HG02610 (cell line): ENCODE data around the gene STAP1.
A peak's percentile ranks its signal among the peaks of the same experiment; 100 is the strongest.
"Not testable (repeated sequence)": the region's sequence is repeated elsewhere in the genome, so short reads cannot be mapped to it uniquely, and the experiment has no call there.

Experiments used
- ATAC-seq: cut with Tn5 transposase; IDR thresholded peaks from one replicate; pipeline ENCODE4 v1.9.1; 2021; ENCODE audit warnings: mild to moderate bottlenecking, moderate library complexity; ENCODE audit not compliant: unreplicated experiment

The STAP1 gene

DNA sequence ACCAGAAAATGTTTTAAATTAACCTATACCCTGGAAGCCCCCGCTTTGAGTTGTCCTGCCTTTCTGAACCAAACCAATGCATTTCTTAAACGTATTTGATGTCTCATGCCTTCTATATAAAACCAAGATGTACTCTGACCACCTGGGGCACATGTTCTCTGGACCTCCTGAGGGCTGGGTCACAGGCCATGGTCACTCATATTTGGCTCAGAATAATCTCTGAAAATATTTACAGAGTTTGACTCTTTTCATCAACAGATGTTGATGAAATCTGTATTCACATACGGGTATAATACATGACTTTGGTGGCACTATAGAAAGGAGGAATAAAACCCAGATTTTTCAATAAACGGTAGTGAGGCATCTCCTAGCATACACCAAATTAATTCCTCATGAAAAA lies 55.7 kb downstream of the STAP1 start:
- no peak for ATAC-seq

DNA sequence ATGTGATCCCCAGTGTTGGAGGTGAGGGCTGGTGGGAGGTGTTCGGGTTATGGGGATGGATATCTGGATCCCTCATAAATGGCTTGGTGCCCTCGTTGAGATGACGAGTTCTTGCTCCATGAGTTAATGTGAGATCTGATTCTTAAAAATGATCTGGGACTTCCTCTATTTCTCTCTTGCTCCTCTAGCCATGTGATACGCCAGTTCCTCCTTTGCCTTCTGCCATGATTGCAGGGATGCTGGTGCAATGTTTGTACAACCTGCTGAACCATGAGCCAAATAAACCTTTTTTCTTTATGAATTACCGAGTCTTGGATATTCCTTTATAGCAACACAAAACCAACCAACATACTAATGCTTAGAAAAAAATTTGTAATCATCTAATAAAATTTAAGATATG lies 56.6 kb downstream of the STAP1 start:
- ATAC-seq = no peak

DNA sequence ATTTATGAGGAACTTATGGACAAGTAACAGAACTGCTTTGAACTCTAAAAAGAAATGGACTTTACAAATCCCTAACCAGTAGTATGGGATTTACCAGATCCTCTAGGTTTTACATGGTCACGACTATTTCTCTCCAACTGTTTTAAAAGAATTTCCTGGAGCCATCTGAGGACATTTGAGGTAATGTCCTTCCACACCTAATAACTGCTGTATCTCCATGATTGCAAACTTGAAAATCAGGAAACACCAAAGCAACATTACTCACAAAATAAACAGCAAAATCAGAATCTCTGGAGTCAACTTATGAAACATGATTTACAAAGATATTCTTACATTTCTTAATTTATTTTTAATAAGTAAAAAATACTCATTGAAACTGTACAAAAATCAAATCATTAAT lies 58.0 kb downstream of the STAP1 start:
- no peak for ATAC-seq

DNA sequence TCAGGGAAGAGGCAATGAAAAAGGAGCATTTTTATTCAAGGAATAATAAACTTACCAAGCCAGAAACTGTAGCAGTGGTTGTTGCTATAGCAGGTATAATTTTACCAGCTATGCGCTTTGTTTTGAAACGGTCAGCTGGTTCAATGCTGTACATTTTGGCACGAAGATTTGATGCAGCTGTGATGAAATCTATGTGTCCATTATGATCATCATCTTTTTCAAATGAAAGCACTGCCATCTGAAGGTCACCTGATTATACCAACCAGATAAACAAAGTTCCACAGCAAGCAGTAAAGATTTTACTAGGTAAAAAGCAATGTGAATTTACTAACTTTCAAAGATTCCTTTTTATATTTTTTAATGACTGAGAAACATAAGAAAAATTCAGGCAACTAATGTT lies 66.4 kb downstream of the STAP1 start:
- no peak for ATAC-seq

DNA sequence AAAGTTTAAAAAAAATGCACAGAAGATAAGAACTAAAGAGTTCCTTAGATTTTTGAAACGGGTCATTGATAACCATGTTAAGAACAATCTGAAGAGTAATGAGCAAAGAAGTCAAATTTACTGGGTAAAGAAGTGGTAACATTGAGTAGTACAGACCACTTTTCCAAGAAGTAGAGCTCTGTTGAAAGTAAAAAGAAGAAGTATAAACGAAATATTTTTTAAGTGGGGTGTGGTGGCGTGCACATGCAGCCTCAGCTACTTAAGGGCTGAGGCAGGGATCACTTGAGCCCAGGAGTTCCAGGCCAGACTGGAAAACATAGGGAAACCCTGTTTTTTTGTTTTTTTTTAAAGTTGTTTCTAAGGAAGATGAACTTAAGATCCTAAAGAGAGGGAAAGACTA lies 74.0 kb downstream of the STAP1 start:
- ATAC-seq = peak; percentile 56

DNA sequence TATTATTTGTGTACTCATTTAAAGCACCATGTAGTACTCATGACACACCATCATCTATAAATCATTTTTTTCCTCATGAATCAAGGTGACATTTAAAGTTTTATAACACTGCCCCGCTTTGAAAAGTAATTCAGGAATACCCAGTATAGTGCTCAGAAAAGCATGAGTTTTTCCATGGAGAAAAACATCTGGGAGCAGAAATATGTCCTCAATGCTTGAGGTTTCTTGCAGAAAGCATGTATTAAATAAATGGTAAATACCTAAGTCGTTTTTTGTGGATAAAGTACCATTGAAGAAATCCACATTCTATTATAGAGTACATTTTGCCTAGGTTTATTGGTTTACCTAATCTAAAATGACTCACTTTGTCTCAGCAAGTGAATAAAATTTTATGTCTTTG lies 76.2 kb downstream of the STAP1 start:
- no peak for ATAC-seq

DNA sequence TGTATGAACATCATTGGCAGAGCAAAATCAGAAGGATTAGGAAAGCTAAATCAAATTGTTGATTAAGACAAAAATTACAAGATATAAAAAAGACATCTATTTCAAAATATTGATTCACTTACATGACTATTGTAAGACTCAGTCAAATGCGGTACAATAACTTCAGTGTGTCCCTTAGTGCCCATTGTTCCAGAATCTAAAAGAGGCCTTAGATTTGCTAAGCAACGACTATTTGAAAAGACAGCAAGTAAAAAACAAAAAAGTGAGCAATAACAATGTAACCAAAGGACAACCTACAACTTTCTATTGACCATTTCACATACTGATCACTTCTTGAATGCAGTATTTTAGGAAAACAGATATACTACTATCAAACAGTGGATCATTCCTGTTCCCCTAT lies 76.8 kb downstream of the STAP1 start:
- ATAC-seq = no peak

DNA sequence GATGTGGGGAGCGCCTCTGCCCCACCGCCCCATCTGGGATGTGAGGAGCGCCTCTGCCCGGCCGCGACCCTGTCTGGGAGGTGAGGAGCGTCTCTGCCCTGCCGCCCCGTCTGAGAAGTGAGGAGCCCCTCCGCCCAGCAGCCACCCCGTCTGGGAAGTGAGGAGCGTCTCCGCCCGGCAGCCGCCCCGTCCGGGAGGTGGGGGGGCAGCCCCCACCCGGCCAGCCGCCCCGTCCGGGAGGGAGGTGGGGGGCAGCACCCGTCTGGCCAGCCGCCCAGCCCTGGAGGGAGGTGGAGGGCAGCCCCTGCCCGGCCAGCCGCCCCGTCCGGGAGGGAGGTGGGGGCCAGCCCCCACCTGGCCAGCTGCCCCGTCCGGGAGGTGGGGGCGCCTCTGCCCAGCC lies 78.5 kb downstream of the STAP1 start:
- not testable (repeated sequence) for ATAC-seq

DNA sequence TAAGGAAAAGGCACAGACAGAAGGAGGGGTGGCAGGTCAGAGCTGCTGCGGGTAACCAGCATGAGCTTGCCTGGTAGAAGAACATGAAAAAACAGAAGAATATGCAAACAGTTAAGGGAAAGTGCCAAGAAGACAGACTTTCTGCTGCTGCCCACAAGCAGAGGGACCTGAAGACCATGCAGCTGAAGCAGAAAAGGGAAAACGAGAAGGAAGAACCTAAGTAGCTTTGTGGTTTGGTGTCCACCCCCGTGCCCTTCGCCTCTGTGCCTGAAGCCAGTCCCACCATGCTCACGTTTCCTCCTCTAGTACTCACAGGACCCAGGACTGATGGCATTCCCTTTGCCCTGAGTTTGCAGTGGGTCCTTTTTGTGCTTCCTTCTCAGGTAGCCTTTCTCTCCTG lies 79.6 kb downstream of the STAP1 start:
- no peak for ATAC-seq

DNA sequence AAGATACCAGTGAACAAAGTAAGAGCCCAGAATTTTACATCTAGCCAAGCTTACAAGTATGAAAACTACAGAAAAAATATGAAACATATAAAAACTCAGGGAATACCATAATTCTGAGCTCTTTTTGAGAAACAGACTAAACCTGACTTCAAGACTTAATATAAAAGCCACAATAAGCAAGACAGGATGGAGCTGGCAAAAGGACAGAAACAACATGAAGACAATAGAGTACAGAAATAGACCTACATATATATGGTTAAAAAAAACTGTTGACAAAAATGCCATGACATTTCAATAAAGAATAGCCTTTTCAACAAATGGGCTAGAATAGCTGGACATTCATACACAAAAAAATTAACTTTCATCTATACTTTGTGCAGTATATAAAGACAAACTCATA lies 93.0 kb downstream of the STAP1 start:
- ATAC-seq = no peak
